Fibroblast of the conjunctiva (primary cell): Measurements from ENCODE around the gene RCL1.
"Not testable (repeated sequence)": the region's sequence is repeated elsewhere in the genome, so short reads cannot be mapped to it uniquely, and the experiment has no call there.

Source experiments
- DNase-seq: peaks from one replicate; pipeline ENCODE4 v3.0.0-alpha.2; 2010; ENCODE audit warnings: low read depth

Gene RCL1

GRCh38 chr9:4792572-4793458, at the start of gene RCL1:
RCL1 (plus strand) TSS chr9:4792944; CDS start chr9:4793092, 148 bp downstream.
- DNase-seq: peak; percentile 87

- DNase-seq: no peak
These were observed 49.4 kb upstream of the RCL1 start for GRCh38 chr9:4743131-4743875.

- DNase-seq: no peak
These were observed 46.3 kb upstream of the RCL1 start for GRCh38 chr9:4746278-4747030.

- DNase-seq: no peak
These were observed 44.1 kb upstream of the RCL1 start for GRCh38 chr9:4748612-4749011.

- DNase-seq: peak; percentile 29
These were observed 42.6 kb upstream of the RCL1 start for GRCh38 chr9:4750023-4750673.

GRCh38 chr9:4754530-4754929, 38.2 kb upstream of the RCL1 start:
- not testable (repeated sequence) for DNase-seq

- no peak for DNase-seq
These were observed 37.6 kb upstream of the RCL1 start for GRCh38 chr9:4755026-4755609.

- no peak for DNase-seq
These were observed 36.3 kb upstream of the RCL1 start for GRCh38 chr9:4756420-4756819.

GRCh38 chr9:4760122-4760521, 32.6 kb upstream of the RCL1 start:
- DNase-seq: no peak

GRCh38 chr9:4762108-4762885, 30.4 kb upstream of the RCL1 start:
- peak; percentile 72 for DNase-seq

GRCh38 chr9:4762886-4763541, 29.7 kb upstream of the RCL1 start:
- no peak for DNase-seq

GRCh38 chr9:4764033-4764432, 28.7 kb upstream of the RCL1 start:
- no peak for DNase-seq

GRCh38 chr9:4768681-4769080, 24.1 kb upstream of the RCL1 start:
- DNase-seq: no peak

- DNase-seq: no peak
These were observed 23.2 kb upstream of the RCL1 start for GRCh38 chr9:4769321-4770080.

GRCh38 chr9:4771788-4772187, 21.0 kb upstream of the RCL1 start:
- DNase-seq: no peak

- DNase-seq: peak; percentile 66
These were observed 18.5 kb upstream of the RCL1 start for GRCh38 chr9:4774209-4774608.

GRCh38 chr9:4774958-4775357, 17.8 kb upstream of the RCL1 start:
- DNase-seq: not testable (repeated sequence)

- no peak for DNase-seq
These were observed 12.1 kb upstream of the RCL1 start for GRCh38 chr9:4780651-4781050.

GRCh38 chr9:4781408-4781807, 11.3 kb upstream of the RCL1 start:
- DNase-seq: no peak
